GM13977 (cell line): Measurements from ENCODE around the gene SPEF2.

Experiments
- DNase-seq: peaks from one replicate; pipeline ENCODE4 v3.0.0; 2012; ENCODE audit warnings: low spot score
- in situ Hi-C: fragments of 300-500 bp; cut with MboI; formaldehyde crosslinking; loops from one replicate; pipeline ENCODE4 v1.12.0; 2022; ENCODE audit warnings: low sequenced_read_pairs, low pct_unique_long_range_greater_than_20kb, mixed read lengths, inconsistent platforms; ENCODE audit not compliant: unreplicated experiment
- TF ChIP-seq, protein P1 (sequence below): IDR thresholded peaks from 2 replicates; pipeline ENCODE4 v1.5.1; 2012; ENCODE audit warnings: mild to moderate bottlenecking, control low read depth; ENCODE audit not compliant: insufficient read depth; ENCODE audit errors: extremely low read depth, missing control alignments

The SPEF2 gene

DNA sequence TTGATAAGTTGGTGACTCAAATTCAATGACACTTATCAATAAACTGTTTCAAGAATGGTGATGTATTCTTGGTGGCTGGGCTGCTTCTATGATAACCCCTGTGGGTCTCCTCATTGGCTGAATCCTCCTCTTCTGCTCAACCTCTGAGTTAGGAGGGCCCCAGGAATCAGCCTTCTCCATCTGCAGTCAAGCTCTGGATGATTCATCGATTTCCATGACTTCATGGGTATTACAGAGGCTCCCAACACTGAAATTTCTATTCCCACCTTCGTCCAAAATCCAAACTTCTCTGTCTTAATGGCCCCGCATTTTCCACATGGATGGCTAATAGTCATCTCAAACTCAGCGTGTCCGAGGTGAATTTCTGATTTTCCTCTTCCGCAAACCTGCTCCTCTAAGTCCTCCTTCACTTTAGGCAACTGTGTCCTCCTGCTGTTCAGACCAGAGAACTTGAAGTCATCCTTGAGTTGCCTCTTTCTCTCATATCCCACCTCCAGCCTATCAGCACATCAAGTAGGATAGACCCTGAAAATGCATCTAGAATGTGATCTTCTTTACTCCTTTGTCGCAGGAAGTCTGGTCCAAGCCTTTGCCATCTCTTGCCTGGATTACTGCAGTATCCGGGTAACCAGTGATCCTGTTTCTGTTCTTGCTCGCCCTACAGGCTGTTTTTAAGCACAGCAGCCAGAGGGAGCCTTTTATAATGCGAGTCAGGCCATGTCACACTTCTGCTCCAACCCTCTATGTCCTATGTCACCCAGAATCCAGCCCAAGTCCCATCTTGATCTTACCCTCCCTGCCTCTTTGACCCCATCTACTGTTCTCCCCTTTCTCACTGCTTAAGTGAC, 197.7 kb downstream of the SPEF2 start:
- DNase-seq = no peak

DNA sequence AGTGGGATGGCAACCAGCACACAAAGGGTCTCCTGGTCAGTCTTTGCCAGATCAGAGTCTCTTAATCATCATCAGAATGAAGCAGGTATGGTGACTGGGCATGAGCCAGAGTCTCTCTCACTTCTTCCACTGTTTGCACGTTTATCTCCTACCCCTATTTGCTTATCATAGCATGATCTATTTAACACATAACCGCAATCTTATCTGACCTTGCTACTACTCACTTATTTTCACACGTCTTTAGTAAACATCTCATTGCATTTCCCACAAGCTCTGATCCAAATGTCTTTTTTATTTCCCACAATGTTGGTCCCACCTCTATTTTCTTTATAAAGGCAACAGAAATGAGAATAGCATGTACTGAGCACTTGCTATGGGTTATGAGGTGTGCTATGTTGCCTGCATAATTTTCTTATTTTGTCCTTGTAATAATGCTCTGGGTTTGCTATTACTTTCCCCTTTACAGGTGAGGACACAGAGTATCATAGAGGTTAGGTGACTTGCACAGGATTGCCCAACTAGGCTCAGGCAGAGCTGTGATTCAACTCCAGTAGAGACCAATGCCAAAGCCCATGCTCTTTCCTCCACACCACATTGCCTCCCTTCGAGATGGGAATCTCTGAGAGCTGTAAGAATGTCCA, 199.3 kb downstream of the SPEF2 start:
- no peak for DNase-seq
- in situ Hi-C loops = no loop called here
- TF ChIP-seq, protein P1, sequence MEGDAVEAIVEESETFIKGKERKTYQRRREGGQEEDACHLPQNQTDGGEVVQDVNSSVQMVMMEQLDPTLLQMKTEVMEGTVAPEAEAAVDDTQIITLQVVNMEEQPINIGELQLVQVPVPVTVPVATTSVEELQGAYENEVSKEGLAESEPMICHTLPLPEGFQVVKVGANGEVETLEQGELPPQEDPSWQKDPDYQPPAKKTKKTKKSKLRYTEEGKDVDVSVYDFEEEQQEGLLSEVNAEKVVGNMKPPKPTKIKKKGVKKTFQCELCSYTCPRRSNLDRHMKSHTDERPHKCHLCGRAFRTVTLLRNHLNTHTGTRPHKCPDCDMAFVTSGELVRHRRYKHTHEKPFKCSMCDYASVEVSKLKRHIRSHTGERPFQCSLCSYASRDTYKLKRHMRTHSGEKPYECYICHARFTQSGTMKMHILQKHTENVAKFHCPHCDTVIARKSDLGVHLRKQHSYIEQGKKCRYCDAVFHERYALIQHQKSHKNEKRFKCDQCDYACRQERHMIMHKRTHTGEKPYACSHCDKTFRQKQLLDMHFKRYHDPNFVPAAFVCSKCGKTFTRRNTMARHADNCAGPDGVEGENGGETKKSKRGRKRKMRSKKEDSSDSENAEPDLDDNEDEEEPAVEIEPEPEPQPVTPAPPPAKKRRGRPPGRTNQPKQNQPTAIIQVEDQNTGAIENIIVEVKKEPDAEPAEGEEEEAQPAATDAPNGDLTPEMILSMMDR = no peak

More for the DNA sequence above, 197.7 kb downstream of the SPEF2 start:
- in situ Hi-C loops = no loop called here
- TF ChIP-seq, protein P1 = peak; percentile 56

DNA sequence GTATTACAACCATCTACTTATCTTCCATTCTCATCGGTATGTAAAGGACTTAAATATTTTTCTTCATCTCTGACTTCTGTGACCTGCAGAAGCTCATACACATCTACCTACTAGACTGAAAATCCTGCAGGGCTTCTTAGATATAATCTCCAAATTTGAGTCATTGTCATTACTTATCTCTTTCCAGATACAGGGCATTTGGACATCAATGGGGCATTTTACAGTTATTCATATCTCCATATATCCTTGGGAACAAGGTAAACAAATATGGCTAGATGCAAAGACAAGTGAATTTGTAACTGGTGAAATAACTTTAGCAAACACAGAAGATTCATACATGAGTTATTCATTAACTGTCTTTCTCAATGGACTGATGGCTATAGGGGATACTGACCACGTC, 201.4 kb downstream of the SPEF2 start:
- no peak for DNase-seq
- in situ Hi-C loops = no loop called here
- TF ChIP-seq, protein P1 = no peak

DNA sequence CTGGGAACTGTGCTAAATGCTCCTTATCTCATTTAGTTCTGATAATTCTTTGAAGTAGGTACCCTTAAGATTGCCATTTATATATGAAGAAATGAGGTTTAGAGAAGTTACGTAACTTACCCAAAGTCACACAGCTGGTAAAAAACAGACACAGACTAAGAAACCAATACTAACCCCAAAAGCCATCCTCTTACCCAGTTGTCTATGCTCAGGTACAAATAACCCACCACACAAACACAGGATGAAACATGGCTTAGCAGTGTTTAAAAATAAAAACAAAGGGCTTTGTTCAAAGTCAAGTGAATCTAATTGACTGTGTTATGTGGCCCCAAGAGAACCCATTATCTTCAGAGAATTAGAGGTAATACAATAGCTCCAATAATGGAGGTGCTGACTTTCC, 202.0 kb downstream of the SPEF2 start:
- no peak for DNase-seq
- in situ Hi-C loops = no loop called here
- TF ChIP-seq, protein P1 = no peak

DNA sequence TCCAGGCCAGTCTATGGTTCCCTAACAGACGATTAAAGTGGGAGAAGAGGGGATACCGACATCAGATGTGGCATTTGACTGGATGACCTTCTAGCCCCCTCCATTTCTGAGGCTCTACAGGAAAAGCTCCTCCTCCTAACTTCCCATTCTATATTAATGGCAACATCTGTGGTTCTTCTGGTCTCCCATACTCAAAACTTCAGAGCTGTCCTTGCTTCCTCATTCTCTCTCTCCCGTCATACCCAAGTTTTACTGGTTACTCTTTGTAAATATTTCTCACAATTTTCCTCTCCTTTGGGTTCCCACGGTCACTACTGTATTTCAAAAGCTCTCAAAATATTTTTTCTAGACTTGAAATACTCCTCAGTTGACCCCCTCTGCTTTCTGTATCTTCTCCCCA, 203.1 kb downstream of the SPEF2 start:
- no peak for DNase-seq
- TF ChIP-seq, protein P1 = no peak
- in situ Hi-C loops = no loop called here

DNA sequence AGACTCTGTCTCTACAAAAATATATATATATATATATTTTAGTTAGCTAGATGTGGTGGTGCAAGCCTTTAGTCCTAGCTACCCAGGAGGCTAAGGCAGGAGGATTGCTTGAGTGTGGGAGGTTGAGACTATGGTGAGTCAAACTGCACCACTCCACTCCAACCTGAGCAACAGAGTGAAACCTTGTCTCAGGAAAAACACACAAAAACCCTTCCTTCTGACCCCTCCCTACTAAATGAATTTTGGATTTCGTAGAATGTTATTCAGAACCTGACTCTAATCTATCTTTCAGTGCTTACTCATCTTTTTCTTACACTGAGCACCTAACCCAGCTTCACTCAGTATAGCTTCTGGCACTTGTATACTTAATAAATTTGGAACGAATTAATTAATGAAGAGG, 203.8 kb downstream of the SPEF2 start:
- DNase-seq = no peak
- in situ Hi-C loops = no loop called here
- TF ChIP-seq, protein P1 = no peak
